ENCODE results near the gene RRP9.

Gene RRP9

GRCh38 chr3:51954713-51955112, 13.0 kb upstream of the RRP9 start:
- Histone ChIP-seq H3K79me2 (ENCODE audit: low read length) (no peaks in the 10 kb centered on the region), H2AFZ (ENCODE audit: low read length) (no peak overlapping the region), H3K4me1 (ENCODE audit: low read length) (no peaks in the 10 kb centered on the region), H3K4me2 (ENCODE audit: low read depth, low read length) (no peak overlapping the region), H3K27ac (ENCODE audit: low read length) (no peak overlapping the region), H3K9ac (ENCODE audit: low read length) (no peak overlapping the region), H3K9me2 (replicated peaks; ENCODE audit: insufficient read depth, low read length) (no peaks in the 10 kb centered on the region), H3K9me3 (replicated peaks; ENCODE audit: insufficient read depth, low read length) (no peaks in the 10 kb centered on the region), H3K36me3 (replicated peaks; ENCODE audit: insufficient read depth, low read length) (no peaks in the 10 kb centered on the region), H3K27me3 (replicated peaks; ENCODE audit: insufficient read depth, low read length) (peaks cover 12% of the 10 kb centered on the region; the same call in 1 of the 2 replicates), H3F3A (ENCODE audit: insufficient read depth, low read length) (no peaks in the 10 kb centered on the region), H4K20me1 (ENCODE audit: insufficient read depth, low read length) (no peaks in the 10 kb centered on the region), H3K4me3 (ENCODE audit: low read length) (no peak overlapping the region)
- TF ChIP-seq EZH2phosphoT487 (IDR thresholded peaks at IDR 0.05; ENCODE audit: low read length) (no peak), CTCF (IDR thresholded peaks at IDR 0.05; ENCODE audit: low read length) (no peak), EZH2 (optimal IDR thresholded peaks at IDR 0.05; ENCODE audit: low read depth, low read length) (no peak)
- DNase-seq: no peak

DNA sequence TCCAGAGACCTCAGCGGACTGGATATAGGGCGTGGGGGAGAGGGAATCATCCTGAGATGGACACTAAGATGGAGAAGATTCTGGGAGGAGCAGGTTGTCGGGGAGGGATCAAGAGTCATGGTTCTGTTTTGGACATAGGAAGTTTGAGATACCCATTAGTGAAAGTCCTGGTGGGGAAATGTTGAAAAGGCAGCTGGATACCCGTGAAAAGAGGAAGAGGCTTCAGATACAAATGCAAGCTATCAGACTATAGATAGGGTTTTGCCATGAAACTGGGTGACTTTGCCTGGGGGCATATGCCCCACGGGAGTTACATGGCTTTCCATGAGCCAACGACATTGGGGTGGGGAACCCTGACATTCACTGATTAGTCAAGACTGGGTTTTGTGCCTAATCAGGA, 12.4 kb upstream of the RRP9 start:
- H3K9me2 ChIP-seq (replicated peaks; ENCODE audit: insufficient read depth, low read length): no peaks in the 10 kb centered on the region
- no peaks in the 10 kb centered on the region for H3F3A ChIP-seq (ENCODE audit: insufficient read depth, low read length)
- no peaks in the 10 kb centered on the region for H3K9me3 ChIP-seq (replicated peaks; ENCODE audit: insufficient read depth, low read length)
- DNase-seq: no peak
- no peak overlapping the region for H2AFZ ChIP-seq (ENCODE audit: low read length)
- H3K27ac ChIP-seq (ENCODE audit: low read length): no peak overlapping the region
- peaks cover 12% of the 10 kb centered on the region; the same call in 1 of the 2 replicates for H3K27me3 ChIP-seq (replicated peaks; ENCODE audit: insufficient read depth, low read length)
- H3K4me1 ChIP-seq (ENCODE audit: low read length): no peaks in the 10 kb centered on the region
- no peak for TF ChIP-seq CTCF (IDR thresholded peaks at IDR 0.05; ENCODE audit: low read length)
- no peak for TF ChIP-seq EZH2 (optimal IDR thresholded peaks at IDR 0.05; ENCODE audit: low read depth, low read length)
- TF ChIP-seq EZH2phosphoT487 (IDR thresholded peaks at IDR 0.05; ENCODE audit: low read length): no peak
- no peak overlapping the region for H3K4me3 ChIP-seq (ENCODE audit: low read length)
- no peaks in the 10 kb centered on the region for H3K36me3 ChIP-seq (replicated peaks; ENCODE audit: insufficient read depth, low read length)
- H3K4me2 ChIP-seq (ENCODE audit: low read depth, low read length): no peak overlapping the region
- H4K20me1 ChIP-seq (ENCODE audit: insufficient read depth, low read length): no peaks in the 10 kb centered on the region
- no peaks in the 10 kb centered on the region for H3K79me2 ChIP-seq (ENCODE audit: low read length)
- H3K9ac ChIP-seq (ENCODE audit: low read length): no peak overlapping the region

DNA sequence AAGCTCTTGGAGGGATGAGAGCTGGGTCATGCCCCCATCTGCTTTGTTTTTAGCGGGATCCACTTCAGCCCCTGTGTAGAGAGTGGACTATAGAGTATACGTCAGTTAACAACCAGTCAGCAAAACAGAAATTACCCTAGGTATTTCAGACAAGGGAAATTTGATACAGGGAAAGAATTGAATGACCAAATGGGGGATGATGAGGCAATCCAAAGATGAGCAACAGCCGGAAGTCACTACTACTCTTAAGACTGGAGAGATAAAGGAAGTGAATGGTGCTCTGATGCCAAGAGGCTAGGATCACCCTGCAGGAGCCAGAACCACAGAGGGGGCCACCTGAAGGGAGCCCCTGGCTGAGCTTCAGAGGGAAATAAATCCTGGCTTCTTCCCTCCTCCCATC, 11.7 kb upstream of the RRP9 start:
- Histone ChIP-seq H3K36me3 (replicated peaks; ENCODE audit: insufficient read depth, low read length) (no peaks in the 10 kb centered on the region), H3K79me2 (ENCODE audit: low read length) (no peaks in the 10 kb centered on the region), H3K9me2 (replicated peaks; ENCODE audit: insufficient read depth, low read length) (no peaks in the 10 kb centered on the region), H3K4me3 (ENCODE audit: low read length) (no peak overlapping the region), H3F3A (ENCODE audit: insufficient read depth, low read length) (no peaks in the 10 kb centered on the region), H2AFZ (ENCODE audit: low read length) (no peak overlapping the region), H3K9ac (ENCODE audit: low read length) (no peak overlapping the region), H3K4me1 (ENCODE audit: low read length) (no peaks in the 10 kb centered on the region), H3K9me3 (replicated peaks; ENCODE audit: insufficient read depth, low read length) (no peaks in the 10 kb centered on the region), H3K27ac (ENCODE audit: low read length) (no peak overlapping the region), H4K20me1 (ENCODE audit: insufficient read depth, low read length) (no peaks in the 10 kb centered on the region), H3K27me3 (replicated peaks; ENCODE audit: insufficient read depth, low read length) (peaks cover 12% of the 10 kb centered on the region; the same call in 1 of the 2 replicates), H3K4me2 (ENCODE audit: low read depth, low read length) (no peak overlapping the region)
- no peak for TF ChIP-seq EZH2phosphoT487 (IDR thresholded peaks at IDR 0.05; ENCODE audit: low read length)
- no peak for TF ChIP-seq CTCF (IDR thresholded peaks at IDR 0.05; ENCODE audit: low read length)
- no peak for DNase-seq

All from MM.1S (cell line).